Ovary (tissue), 3 donors: ENCODE data around the gene JDP2.

Experiments used
- CTCF ChIP-seq, 3 donors: fragments of 450-650 bp in 2 of 3; fragments of 200-600 bp in 1 of 3; IDR thresholded peaks; one replicate each; pipeline versions ENCODE4 v1.5.1 to v1.8.0; 2016 to 2022; ENCODE audit warnings: antibody characterized with exemption in 3 of 3, mild to moderate bottlenecking in 1 of 3
- EP300 ChIP-seq: sonication (generic); formaldehyde crosslinking; IDR thresholded peaks from one replicate; pipeline ENCODE4 v1.6.1; 2017; ENCODE audit warnings: antibody characterized with exemption
- POLR2A ChIP-seq: fragments of 450-650 bp; IDR thresholded peaks from one replicate; pipeline ENCODE4 v1.6.1; 2017; ENCODE audit warnings: antibody characterized with exemption, mild to moderate bottlenecking, moderate library complexity
- donor health status: DM: no; HTN: no; CAD: no.

GRCh38 chr14:75456069-75456996 lies 28.5 kb downstream of the JDP2 start:
- TF ChIP-seq CTCF (IDR thresholded peaks at IDR 0.05) (no peak), POLR2A (no peak), EP300 (no peak)
